GM03348 (cell line): Measurements from ENCODE around the gene PIGR.

ENCODE experiments used
- DNase-seq: peaks from one replicate; pipeline ENCODE4 v3.0.0; 2012; ENCODE audit warnings: low spot score

The PIGR gene

GRCh38 chr1:206909161-206909882 lies 36.9 kb downstream of the PIGR start:
- DNase-seq: peak; percentile 48

GRCh38 chr1:206908038-206908437 lies 38.2 kb downstream of the PIGR start:
- DNase-seq: no peak

GRCh38 chr1:206907304-206907991 lies 38.8 kb downstream of the PIGR start:
- DNase-seq: no peak

GRCh38 chr1:206905295-206906164 lies 40.7 kb downstream of the PIGR start:
- DNase-seq: peak; percentile 86

GRCh38 chr1:206904423-206905142 lies 41.7 kb downstream of the PIGR start:
- no peak for DNase-seq

GRCh38 chr1:206903687-206904086 lies 42.6 kb downstream of the PIGR start:
- no peak for DNase-seq

GRCh38 chr1:206902702-206903101 lies 43.6 kb downstream of the PIGR start:
- no peak for DNase-seq

GRCh38 chr1:206901944-206902343 lies 44.3 kb downstream of the PIGR start:
- no peak for DNase-seq

- no peak for DNase-seq
Measured at GRCh38 chr1:206900149-206900548, 46.1 kb downstream of the PIGR start.

GRCh38 chr1:206899717-206900116 lies 46.5 kb downstream of the PIGR start:
- DNase-seq: no peak

GRCh38 chr1:206898915-206899431 lies 47.3 kb downstream of the PIGR start:
- DNase-seq: no peak

GRCh38 chr1:206898089-206898914 lies 48.0 kb downstream of the PIGR start:
- peak; percentile 75 for DNase-seq

- no peak for DNase-seq
Measured at GRCh38 chr1:206897175-206897574, 49.1 kb downstream of the PIGR start, which contains the start of gene IL24. TSS of gene IL24 (plus strand) at chr1:206897443. CDS start at chr1:206897833, 390 bp downstream.

- DNase-seq: no peak
Measured at GRCh38 chr1:206896261-206896660, 50.0 kb downstream of the PIGR start.

GRCh38 chr1:206895837-206896242 lies 50.4 kb downstream of the PIGR start:
- no peak for DNase-seq

GRCh38 chr1:206895325-206895724 lies 50.9 kb downstream of the PIGR start:
- no peak for DNase-seq

GRCh38 chr1:206893380-206893779 lies 52.9 kb downstream of the PIGR start:
- no peak for DNase-seq

- peak; percentile 46 for DNase-seq
Measured at GRCh38 chr1:206892351-206892984, 53.8 kb downstream of the PIGR start.

- DNase-seq: no peak
Measured at GRCh38 chr1:206891412-206891811, 54.9 kb downstream of the PIGR start.
